Measurements from ENCODE around the gene LRCH1. TPM values are rescaled to one million over a fixed set of nuclear protein-coding genes. Genes with fewer than 3 reads are reported as not detected.

LRCH1 gene
- polyA plus RNA-seq, 1 experiment = 8.3 TPM

GRCh38 chr13:46672338-46673090 lies 119.5 kb downstream of the LRCH1 start:
- POLR2A ChIA-PET = no interaction called here
- no peak for TF ChIP-seq CTCF (IDR thresholded peaks at IDR 0.05; ENCODE audit: insufficient read depth, low read depth, low read length)
- DNase-seq (ENCODE audit: low read depth) = no peak
- CTCF ChIA-PET = interaction anchor here (0.5 kb wide), 1 partner anchor 141 kb away, joined by 3 read pairs; no protein-coding TSS in a partner anchor
- Histone ChIP-seq H3K4me3 (ENCODE audit: low read depth, low read length) (no peak overlapping the region), H3K27me3 (ENCODE audit: control insufficient read depth, insufficient read depth, low read length) (no peaks in the 10 kb centered on the region), H3K36me3 (ENCODE audit: control insufficient read depth, insufficient read depth, low read length) (peaks cover 1% of the 10 kb centered on the region)

- Histone ChIP-seq H3K27me3 (ENCODE audit: control insufficient read depth, insufficient read depth, low read length) (no peaks in the 10 kb centered on the region), H3K4me3 (ENCODE audit: low read depth, low read length) (no peak overlapping the region), H3K36me3 (ENCODE audit: control insufficient read depth, insufficient read depth, low read length) (peaks cover 1% of the 10 kb centered on the region)
- TF ChIP-seq CTCF (IDR thresholded peaks at IDR 0.05; ENCODE audit: insufficient read depth, low read depth, low read length) = no peak
- POLR2A ChIA-PET = no interaction called here
- no peak for DNase-seq (ENCODE audit: low read depth)
- CTCF ChIA-PET = interaction anchor here (1.1 kb wide), 2 partner anchors 9 to 13 kb away, joined by 3 to 4 read pairs; no protein-coding TSS in a partner anchor
Observed at GRCh38 chr13:46675016-46675415, 122.0 kb downstream of the LRCH1 start.

- POLR2A ChIA-PET = no interaction called here
- CTCF ChIA-PET = interaction anchor here (0.6 to 1.9 kb wide), 4 partner anchors 14 to 996 kb away, joined by 3 to 6 read pairs (median 4); no protein-coding TSS in a partner anchor
- DNase-seq (ENCODE audit: low read depth) = no peak
- TF ChIP-seq CTCF (IDR thresholded peaks at IDR 0.05; ENCODE audit: insufficient read depth, low read depth, low read length) = no peak
- no peaks in the 10 kb centered on the region for H3K27me3 ChIP-seq (ENCODE audit: control insufficient read depth, insufficient read depth, low read length)
- H3K36me3 ChIP-seq (ENCODE audit: control insufficient read depth, insufficient read depth, low read length) = no peaks in the 10 kb centered on the region; the same call in 1 of the 2 replicates
- H3K4me3 ChIP-seq (ENCODE audit: low read depth, low read length) = no peak overlapping the region
Observed at GRCh38 chr13:46676378-46676725, 123.4 kb downstream of the LRCH1 start.

GRCh38 chr13:46679369-46680120 lies 126.6 kb downstream of the LRCH1 start:
- ChIA-PET CTCF (interaction anchor here (0.6 to 1.7 kb wide), 4 partner anchors 17 to 128 kb away, joined by 3 to 8 read pairs (median 4); no protein-coding TSS in a partner anchor), POLR2A (no interaction called here)
- peak; percentile 30 for DNase-seq (ENCODE audit: low read depth)
- Histone ChIP-seq H3K36me3 (ENCODE audit: control insufficient read depth, insufficient read depth, low read length) (no peaks in the 10 kb centered on the region), H3K4me3 (ENCODE audit: low read depth, low read length) (peak overlapping the region; percentile 36), H3K27me3 (ENCODE audit: control insufficient read depth, insufficient read depth, low read length) (no peaks in the 10 kb centered on the region)
- TF ChIP-seq CTCF (IDR thresholded peaks at IDR 0.05; ENCODE audit: insufficient read depth, low read depth, low read length) = peak; percentile 23; the same call in 1 of the 2 replicates

- no peak for DNase-seq (ENCODE audit: low read depth)
- no peak overlapping the region for H3K4me3 ChIP-seq (ENCODE audit: low read depth, low read length)
- no peak for TF ChIP-seq CTCF (IDR thresholded peaks at IDR 0.05; ENCODE audit: insufficient read depth, low read depth, low read length)
- CTCF ChIA-PET = no interaction called here
- POLR2A ChIA-PET = no interaction called here
- H3K36me3 ChIP-seq (ENCODE audit: control insufficient read depth, insufficient read depth, low read length) = no peaks in the 10 kb centered on the region
- H3K27me3 ChIP-seq (ENCODE audit: control insufficient read depth, insufficient read depth, low read length) = no peaks in the 10 kb centered on the region
Observed at GRCh38 chr13:46682015-46682414, 129.0 kb downstream of the LRCH1 start.

All from BJ (cell line).